ENCODE results near the gene TDRD12.

TDRD12 gene

DNA sequence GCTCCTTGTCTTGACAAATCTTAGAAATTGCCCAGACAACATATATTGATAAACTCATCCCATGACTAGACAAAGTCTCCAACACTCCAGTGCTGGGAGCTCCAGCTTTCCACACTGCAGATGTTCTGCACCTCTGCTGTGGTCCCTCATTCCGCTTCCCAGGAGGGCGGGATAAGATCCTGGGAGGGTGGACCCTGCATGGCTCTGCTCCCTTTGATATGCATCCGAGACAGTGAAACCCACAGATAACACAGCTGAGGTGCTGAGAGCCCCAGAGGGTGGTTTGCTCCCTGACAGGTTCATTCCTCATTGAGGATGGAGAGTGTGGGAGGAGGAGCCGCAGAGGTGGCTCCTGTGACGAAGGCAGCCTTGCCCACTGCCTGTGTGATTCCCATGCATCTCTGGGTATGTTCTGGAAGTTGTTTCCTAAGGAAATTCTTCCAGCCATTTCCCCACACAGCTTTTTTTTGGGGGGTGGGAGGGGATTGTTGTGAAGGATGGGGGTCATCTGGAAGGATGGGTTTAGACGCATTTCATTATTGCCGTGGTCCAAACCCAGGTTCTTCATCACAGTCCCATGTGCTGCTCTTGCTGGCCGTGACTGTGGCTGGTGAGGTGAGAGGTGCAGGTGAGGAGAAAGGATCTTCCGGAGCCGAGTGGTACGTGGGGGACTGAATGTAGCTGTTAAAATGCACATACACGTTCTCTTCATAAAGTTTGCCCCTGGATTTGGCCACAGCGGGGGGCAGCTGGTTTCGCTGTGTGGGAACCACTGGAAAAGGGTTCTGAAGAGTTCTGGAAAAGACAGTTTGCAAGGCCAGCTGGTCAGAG, 103.6 kb downstream of the TDRD12 start:
- no peak for DNase-seq (ENCODE audit: low read depth)
- no peak overlapping the region for H3K4me3 ChIP-seq (ENCODE audit: low read depth, low read length)
- TF ChIP-seq, protein P1, sequence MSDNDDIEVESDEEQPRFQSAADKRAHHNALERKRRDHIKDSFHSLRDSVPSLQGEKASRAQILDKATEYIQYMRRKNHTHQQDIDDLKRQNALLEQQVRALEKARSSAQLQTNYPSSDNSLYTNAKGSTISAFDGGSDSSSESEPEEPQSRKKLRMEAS (IDR thresholded peaks at IDR 0.05; ENCODE audit: low read depth, low read length): no peak
- TF ChIP-seq, protein P2, sequence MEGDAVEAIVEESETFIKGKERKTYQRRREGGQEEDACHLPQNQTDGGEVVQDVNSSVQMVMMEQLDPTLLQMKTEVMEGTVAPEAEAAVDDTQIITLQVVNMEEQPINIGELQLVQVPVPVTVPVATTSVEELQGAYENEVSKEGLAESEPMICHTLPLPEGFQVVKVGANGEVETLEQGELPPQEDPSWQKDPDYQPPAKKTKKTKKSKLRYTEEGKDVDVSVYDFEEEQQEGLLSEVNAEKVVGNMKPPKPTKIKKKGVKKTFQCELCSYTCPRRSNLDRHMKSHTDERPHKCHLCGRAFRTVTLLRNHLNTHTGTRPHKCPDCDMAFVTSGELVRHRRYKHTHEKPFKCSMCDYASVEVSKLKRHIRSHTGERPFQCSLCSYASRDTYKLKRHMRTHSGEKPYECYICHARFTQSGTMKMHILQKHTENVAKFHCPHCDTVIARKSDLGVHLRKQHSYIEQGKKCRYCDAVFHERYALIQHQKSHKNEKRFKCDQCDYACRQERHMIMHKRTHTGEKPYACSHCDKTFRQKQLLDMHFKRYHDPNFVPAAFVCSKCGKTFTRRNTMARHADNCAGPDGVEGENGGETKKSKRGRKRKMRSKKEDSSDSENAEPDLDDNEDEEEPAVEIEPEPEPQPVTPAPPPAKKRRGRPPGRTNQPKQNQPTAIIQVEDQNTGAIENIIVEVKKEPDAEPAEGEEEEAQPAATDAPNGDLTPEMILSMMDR (IDR thresholded peaks at IDR 0.05; ENCODE audit: low read depth, low read length): no peak
- no peak for TF ChIP-seq MYC (IDR thresholded peaks at IDR 0.05; ENCODE audit: low read depth, low read length)

DNA sequence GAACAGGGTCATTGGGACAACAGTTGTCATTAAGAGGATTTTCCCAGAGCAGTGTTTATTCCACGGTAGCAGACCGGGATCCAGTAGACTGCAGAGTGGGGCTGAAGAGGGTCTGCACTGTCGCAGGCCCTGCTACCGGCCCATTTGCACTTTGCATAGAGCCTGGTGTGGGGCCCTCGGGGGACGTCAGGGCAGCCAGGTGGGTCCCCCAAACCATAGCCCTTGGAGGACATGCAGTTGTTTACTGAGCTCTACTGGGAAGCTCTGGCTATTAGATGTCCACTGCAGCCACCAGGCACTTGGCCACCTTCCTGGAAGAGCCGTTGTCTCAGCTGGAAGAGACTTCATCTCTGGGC, 104.2 kb downstream of the TDRD12 start:
- no peak for DNase-seq (ENCODE audit: low read depth)
- no peak overlapping the region for H3K4me3 ChIP-seq (ENCODE audit: low read depth, low read length)
- TF ChIP-seq, protein P2 (IDR thresholded peaks at IDR 0.05; ENCODE audit: low read depth, low read length): no peak
- TF ChIP-seq, protein P1 (IDR thresholded peaks at IDR 0.05; ENCODE audit: low read depth, low read length): no peak
- no peak for TF ChIP-seq POLR2A (IDR thresholded peaks at IDR 0.05; ENCODE audit: extremely low read depth, insufficient read length)
- TF ChIP-seq MYC (IDR thresholded peaks at IDR 0.05; ENCODE audit: low read depth, low read length): no peak

DNA sequence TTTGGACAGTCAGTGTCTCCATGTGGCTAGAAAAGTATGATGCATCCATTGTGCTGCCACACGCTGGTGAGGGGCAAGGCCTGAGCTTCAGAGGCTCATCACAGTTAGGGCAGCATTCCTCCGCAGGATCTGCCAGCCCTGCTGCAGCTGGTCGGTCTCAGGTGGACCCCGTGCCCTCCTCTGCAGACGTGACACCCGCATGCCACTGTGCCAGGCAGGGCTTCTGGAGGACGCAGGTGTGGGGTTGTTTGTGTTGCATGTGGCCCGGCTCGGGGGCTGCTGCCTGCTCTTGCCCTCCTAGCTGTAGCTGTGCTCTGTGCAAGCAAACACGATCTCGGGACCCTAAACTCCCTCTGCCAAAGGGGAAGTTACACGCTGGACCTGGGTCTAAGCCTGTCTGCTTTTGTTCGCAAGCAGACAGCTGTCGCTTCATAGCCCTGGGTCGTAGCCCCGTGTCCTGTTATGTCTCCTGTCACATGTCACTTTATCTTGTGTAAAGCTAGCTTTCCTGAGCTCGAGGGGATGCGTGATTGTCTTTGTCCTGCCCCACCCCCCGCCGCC, 104.7 kb downstream of the TDRD12 start:
- peak; percentile 11 for DNase-seq (ENCODE audit: low read depth)
- TF ChIP-seq POLR2A (IDR thresholded peaks at IDR 0.05; ENCODE audit: extremely low read depth, insufficient read length): no peak
- no peak for TF ChIP-seq MYC (IDR thresholded peaks at IDR 0.05; ENCODE audit: low read depth, low read length)
- TF ChIP-seq, protein P1 (IDR thresholded peaks at IDR 0.05; ENCODE audit: low read depth, low read length): no peak
- TF ChIP-seq, protein P2 (IDR thresholded peaks at IDR 0.05; ENCODE audit: low read depth, low read length): no peak
- no peak overlapping the region for H3K4me3 ChIP-seq (ENCODE audit: low read depth, low read length)

DNA sequence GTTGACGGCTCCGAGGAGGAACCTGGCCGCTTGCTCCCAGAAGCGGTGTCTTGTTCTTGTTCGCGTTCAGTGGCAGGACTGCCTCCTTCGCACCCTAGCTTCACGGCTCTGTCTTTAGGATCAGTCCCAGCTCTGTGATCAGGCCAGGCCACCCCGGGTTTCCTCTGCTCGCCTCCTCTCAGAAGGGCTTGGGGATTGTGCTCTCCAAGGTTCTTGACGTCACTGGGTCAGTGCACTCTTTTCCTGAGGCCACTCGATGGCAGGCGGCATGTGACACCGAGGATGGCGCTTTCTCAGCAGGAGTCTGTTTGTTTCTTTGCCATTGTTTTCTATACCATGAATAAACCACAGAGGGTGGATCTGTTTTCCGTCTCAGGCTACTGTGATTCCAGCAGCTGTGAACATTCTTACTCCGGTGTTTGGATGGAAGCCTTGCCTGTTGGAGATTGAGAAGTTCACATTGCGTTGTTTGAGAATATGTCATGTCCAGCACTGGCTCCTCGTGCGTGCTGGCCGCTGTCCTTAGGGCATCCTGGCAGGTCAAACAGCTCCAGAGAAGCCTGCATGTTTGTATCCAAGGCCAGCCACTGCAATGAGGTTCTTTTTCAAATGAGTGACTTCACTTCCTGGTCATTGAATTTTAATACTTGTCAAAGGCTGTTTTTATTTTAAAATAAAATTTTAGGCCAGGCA, 105.5 kb downstream of the TDRD12 start:
- DNase-seq (ENCODE audit: low read depth): no peak
- TF ChIP-seq MYC (IDR thresholded peaks at IDR 0.05; ENCODE audit: low read depth, low read length): no peak
- TF ChIP-seq POLR2A (IDR thresholded peaks at IDR 0.05; ENCODE audit: extremely low read depth, insufficient read length): no peak
- TF ChIP-seq, protein P1 (IDR thresholded peaks at IDR 0.05; ENCODE audit: low read depth, low read length): no peak
- TF ChIP-seq, protein P2 (IDR thresholded peaks at IDR 0.05; ENCODE audit: low read depth, low read length): no peak

DNA sequence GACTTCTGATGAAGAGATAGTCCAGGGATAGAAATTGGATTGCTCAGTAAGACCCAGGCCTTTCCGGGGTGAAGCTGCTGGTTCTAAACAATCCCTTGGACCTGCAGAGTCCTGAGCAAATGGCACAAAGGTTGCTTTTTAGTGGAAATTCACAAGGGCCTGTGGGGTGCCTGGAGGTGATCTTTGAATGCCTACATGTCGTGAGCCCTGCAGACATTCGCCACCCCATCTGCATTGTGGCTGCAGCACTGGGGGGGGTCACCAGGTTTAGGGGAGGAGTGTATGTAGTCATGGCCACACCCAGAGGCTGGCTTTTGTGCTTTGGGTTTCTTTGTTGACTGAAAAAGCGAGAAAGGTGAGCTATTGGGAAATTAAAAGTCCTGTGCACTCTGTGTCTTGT, 108.6 kb downstream of the TDRD12 start:
- no peak for DNase-seq (ENCODE audit: low read depth)

More for the DNA sequence above, 105.5 kb downstream of the TDRD12 start:
- no peak overlapping the region for H3K4me3 ChIP-seq (ENCODE audit: low read depth, low read length)

More for the DNA sequence above, 108.6 kb downstream of the TDRD12 start:
- H3K4me3 ChIP-seq (ENCODE audit: low read depth, low read length): no peak overlapping the region
- TF ChIP-seq, protein P2 (IDR thresholded peaks at IDR 0.05; ENCODE audit: low read depth, low read length): no peak

Measured in NB4 (cell line).